Endothelial cell (in vitro differentiated cells): ENCODE results near the gene GNAO1. TPM values are rescaled to one million over a fixed set of nuclear protein-coding genes. Genes with fewer than 3 reads are reported as not detected.

Experiments
- DNase-seq: peaks from one replicate; pipeline ENCODE4 v3.0.0; 2021; ENCODE audit warnings: low spot score
- H3K27ac Mint-ChIP-seq: one replicate; pipeline ENCODE4 v1.8.0; 2021; ENCODE audit warnings: mixed read lengths, inconsistent platforms; ENCODE audit not compliant: unreplicated experiment
- H3K27me3 Mint-ChIP-seq: one replicate; pipeline ENCODE4 v1.8.0; 2021; ENCODE audit warnings: mild to moderate bottlenecking, moderate library complexity, mixed read lengths, inconsistent platforms; ENCODE audit not compliant: unreplicated experiment
- H3K36me3 Mint-ChIP-seq: one replicate; pipeline ENCODE4 v1.8.0; 2021; ENCODE audit warnings: mild to moderate bottlenecking, low read depth, mixed read lengths, inconsistent platforms; ENCODE audit not compliant: unreplicated experiment
- H3K4me1 Mint-ChIP-seq: one replicate; pipeline ENCODE4 v1.8.0; 2021; ENCODE audit warnings: mild to moderate bottlenecking, mixed read lengths, inconsistent platforms; ENCODE audit not compliant: unreplicated experiment
- H3K4me3 Mint-ChIP-seq: one replicate; pipeline ENCODE4 v1.8.0; 2021; ENCODE audit warnings: mild to moderate bottlenecking, mixed read lengths, inconsistent platforms; ENCODE audit not compliant: unreplicated experiment
- H3K9me3 Mint-ChIP-seq: one replicate; pipeline ENCODE4 v1.8.0; 2021; ENCODE audit warnings: mixed read lengths, inconsistent platforms; ENCODE audit not compliant: unreplicated experiment
- CTCF ChIP-seq: fragments of 200-600 bp; sonication (generic); IDR thresholded peaks from one replicate; pipeline ENCODE4 v1.5.0; 2021; ENCODE audit warnings: antibody characterized with exemption; ENCODE audit not compliant: unreplicated experiment
- total RNA-seq: library from RNA; stranded (reverse); fragmentation: NEBNext Ultra II Directional; extraction: Animal tissue kit (Norgen Biotek cat#: 25700); gene quantifications from one replicate; pipeline ENCODE4 v1.2.1, GENCODE V29; 2021; ENCODE audit not compliant: unreplicated experiment

The GNAO1 gene
- total RNA-seq, 1 donor from 2014 or later: 0.69 TPM

- peaks cover under 1% of the 10 kb centered on the region for H3K27me3 Mint-ChIP-seq
- H3K36me3 Mint-ChIP-seq: no peaks in the 10 kb centered on the region
- H3K4me1 Mint-ChIP-seq: peaks cover 2% of the 10 kb centered on the region
- no peak overlapping the region for H3K4me3 Mint-ChIP-seq
- no peaks in the 10 kb centered on the region for H3K9me3 Mint-ChIP-seq
- DNase-seq: no peak
- no peak overlapping the region for H3K27ac Mint-ChIP-seq
- no peak for TF ChIP-seq CTCF
Measured at GRCh38 chr16:56288019-56288418, 96.7 kb downstream of the GNAO1 start.

DNA sequence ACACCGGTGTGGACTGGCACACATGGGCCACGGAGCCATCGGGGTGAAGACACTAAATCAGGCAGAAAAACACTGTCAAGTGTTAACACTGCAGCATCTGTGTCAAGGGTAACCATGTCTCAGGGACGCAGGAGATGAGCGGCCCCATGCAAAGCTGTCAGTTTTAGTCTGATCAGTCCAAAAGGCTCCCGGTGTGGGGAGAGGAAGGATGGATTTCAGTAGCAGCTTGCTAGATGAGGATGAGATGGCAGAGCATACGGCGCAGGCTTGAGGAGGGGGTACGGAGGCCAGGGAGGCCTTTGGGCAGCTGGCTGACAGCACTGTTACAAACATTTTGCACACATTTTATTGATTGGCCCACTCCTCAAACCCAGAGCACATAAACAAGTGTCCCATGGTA lies 98.1 kb downstream of the GNAO1 start:
- H3K9me3 Mint-ChIP-seq: no peaks in the 10 kb centered on the region
- H3K4me1 Mint-ChIP-seq: peaks cover 2% of the 10 kb centered on the region
- H3K4me3 Mint-ChIP-seq: no peak overlapping the region
- H3K36me3 Mint-ChIP-seq: no peaks in the 10 kb centered on the region
- DNase-seq: no peak
- no peak overlapping the region for H3K27ac Mint-ChIP-seq
- no peaks in the 10 kb centered on the region for H3K27me3 Mint-ChIP-seq
- TF ChIP-seq CTCF: no peak

GRCh38 chr16:56289862-56290261 lies 98.6 kb downstream of the GNAO1 start:
- TF ChIP-seq CTCF: no peak

GRCh38 chr16:56294014-56294413 lies 102.7 kb downstream of the GNAO1 start:
- H3K27ac Mint-ChIP-seq: no peak overlapping the region
- H3K27me3 Mint-ChIP-seq: no peaks in the 10 kb centered on the region
- no peaks in the 10 kb centered on the region for H3K9me3 Mint-ChIP-seq
- H3K4me1 Mint-ChIP-seq: peaks cover 2% of the 10 kb centered on the region
- DNase-seq: no peak
- TF ChIP-seq CTCF: no peak
- no peak overlapping the region for H3K4me3 Mint-ChIP-seq
- H3K36me3 Mint-ChIP-seq: no peaks in the 10 kb centered on the region

More at GRCh38 chr16:56289862-56290261, 98.6 kb downstream of the GNAO1 start:
- Mint-ChIP-seq H3K27me3 (no peaks in the 10 kb centered on the region), H3K36me3 (no peaks in the 10 kb centered on the region), H3K4me1 (peaks cover 2% of the 10 kb centered on the region), H3K4me3 (no peak overlapping the region), H3K27ac (no peak overlapping the region), H3K9me3 (no peaks in the 10 kb centered on the region)
- no peak for DNase-seq

- H3K9me3 Mint-ChIP-seq: no peaks in the 10 kb centered on the region
Measured at GRCh38 chr16:56294579-56294978, 103.3 kb downstream of the GNAO1 start.

More at GRCh38 chr16:56294579-56294978, 103.3 kb downstream of the GNAO1 start:
- Mint-ChIP-seq H3K4me3 (no peak overlapping the region), H3K27me3 (no peaks in the 10 kb centered on the region), H3K4me1 (peaks cover 2% of the 10 kb centered on the region), H3K27ac (no peak overlapping the region), H3K36me3 (no peaks in the 10 kb centered on the region)
- TF ChIP-seq CTCF: no peak
- no peak for DNase-seq
